Mammary epithelial cell (primary cell): ENCODE results near the gene ALDH1B1.

Experiments used
- EZH2 ChIP-seq: IDR thresholded peaks from 2 replicates; pipeline ENCODE4 v1.6.1; 2012; ENCODE audit warnings: low read length, inconsistent platforms, borderline replicate concordance
- TF ChIP-seq, protein P1 (sequence below), 2 donors: IDR thresholded peaks in 1 of 2; conservative IDR thresholded peaks in 1 of 2; 2 replicates each; pipeline ENCODE4 v1.5.1; 2011 to 2012; ENCODE audit warnings: inconsistent platforms in 2 of 2, low read length in 2 of 2, mild to moderate bottlenecking in 2 of 2, control low read depth in 1 of 2, low read depth in 1 of 2; ENCODE audit not compliant: insufficient read depth in 1 of 2; ENCODE audit errors: extremely low read depth in 1 of 2

DNA sequence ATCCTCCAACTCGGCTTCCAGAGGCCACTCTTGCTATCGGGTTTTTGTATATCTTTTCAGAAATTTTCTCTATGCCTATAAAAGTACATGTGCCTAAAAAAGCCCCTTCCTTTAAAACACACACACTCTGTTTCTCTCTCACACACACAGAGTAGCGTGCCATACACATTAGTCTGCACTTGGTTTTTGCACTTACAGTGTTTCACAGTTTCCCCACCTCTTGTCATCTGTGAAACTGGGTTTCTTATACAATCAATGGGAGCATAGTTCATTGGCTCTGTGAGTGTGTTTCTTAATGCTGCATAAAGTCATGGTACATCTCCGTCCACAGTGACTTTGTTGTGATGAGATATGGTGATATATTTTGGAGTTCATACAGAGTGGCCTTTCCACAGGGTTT is 32.4 kb downstream of the ALDH1B1 start:
- TF ChIP-seq, protein P1, sequence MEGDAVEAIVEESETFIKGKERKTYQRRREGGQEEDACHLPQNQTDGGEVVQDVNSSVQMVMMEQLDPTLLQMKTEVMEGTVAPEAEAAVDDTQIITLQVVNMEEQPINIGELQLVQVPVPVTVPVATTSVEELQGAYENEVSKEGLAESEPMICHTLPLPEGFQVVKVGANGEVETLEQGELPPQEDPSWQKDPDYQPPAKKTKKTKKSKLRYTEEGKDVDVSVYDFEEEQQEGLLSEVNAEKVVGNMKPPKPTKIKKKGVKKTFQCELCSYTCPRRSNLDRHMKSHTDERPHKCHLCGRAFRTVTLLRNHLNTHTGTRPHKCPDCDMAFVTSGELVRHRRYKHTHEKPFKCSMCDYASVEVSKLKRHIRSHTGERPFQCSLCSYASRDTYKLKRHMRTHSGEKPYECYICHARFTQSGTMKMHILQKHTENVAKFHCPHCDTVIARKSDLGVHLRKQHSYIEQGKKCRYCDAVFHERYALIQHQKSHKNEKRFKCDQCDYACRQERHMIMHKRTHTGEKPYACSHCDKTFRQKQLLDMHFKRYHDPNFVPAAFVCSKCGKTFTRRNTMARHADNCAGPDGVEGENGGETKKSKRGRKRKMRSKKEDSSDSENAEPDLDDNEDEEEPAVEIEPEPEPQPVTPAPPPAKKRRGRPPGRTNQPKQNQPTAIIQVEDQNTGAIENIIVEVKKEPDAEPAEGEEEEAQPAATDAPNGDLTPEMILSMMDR (conservative IDR thresholded peaks at IDR 0.05 in 1 of 2, IDR thresholded peaks at IDR 0.05 in 1 of 2; ENCODE audit: extremely low read depth in 1 of 2, insufficient read depth in 1 of 2, low read depth in 1 of 2, low read length in 2 of 2) = no peak
- TF ChIP-seq EZH2 = no peak
